IPS-NIHi7 (cell line): ENCODE data around the gene GRIN2A.
A peak's percentile ranks its signal among the peaks of the same experiment; 100 is the strongest.

Experiments used
- DNase-seq: peaks from one replicate; pipeline ENCODE4 v3.0.0; 2012; ENCODE audit warnings: mixed read lengths; ENCODE audit errors: extremely low spot score

Gene GRIN2A

GRCh38 chr16:10182222-10183053 is at the start of gene GRIN2A:
Gene GRIN2A (minus strand): TSS chr16:10182428. CDS start chr16:10180411, 2,017 bp downstream.
- peak; percentile 57 for DNase-seq

DNA sequence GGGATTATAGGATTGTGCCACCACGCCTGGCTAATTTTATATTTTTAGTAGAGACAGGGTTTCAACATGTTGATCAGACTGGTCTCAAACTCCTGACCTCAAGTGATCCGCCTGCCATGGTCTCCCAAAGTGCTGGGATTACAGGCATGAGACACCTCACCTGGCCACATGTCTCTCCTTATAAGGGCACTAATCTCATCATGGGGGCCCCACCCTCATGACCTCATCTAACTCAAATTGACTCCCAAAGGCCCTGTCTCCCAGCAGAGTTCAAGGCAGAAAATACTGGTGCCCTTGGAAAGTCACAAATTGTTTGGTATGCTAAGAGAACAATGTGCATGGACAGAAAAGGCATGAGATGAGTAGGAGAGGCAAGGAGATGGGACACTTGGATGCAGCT is 49.3 kb upstream of the GRIN2A start:
- no peak for DNase-seq

DNA sequence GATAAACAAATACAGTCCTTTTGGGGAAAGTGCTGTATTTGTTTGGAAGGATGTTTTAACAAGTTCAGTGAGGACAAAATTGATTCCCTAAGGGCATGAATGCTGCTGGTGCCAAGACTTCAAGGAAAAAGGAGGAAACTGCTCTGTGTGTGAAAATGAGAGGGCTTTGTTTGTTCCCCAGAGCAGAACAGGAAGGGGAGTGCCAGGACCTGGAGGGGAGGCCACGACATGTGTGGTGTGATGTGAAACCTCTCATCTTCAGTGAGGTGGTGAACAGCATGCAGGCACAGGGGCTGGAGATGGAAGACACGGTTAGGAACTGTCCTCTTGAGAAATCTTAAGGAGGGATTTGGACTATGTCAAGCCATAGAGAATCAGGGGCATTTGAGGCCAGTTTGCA is 46.6 kb upstream of the GRIN2A start:
- no peak for DNase-seq

- DNase-seq = no peak
Observed at GRCh38 chr16:10226987-10227306, 44.7 kb upstream of the GRIN2A start.

DNA sequence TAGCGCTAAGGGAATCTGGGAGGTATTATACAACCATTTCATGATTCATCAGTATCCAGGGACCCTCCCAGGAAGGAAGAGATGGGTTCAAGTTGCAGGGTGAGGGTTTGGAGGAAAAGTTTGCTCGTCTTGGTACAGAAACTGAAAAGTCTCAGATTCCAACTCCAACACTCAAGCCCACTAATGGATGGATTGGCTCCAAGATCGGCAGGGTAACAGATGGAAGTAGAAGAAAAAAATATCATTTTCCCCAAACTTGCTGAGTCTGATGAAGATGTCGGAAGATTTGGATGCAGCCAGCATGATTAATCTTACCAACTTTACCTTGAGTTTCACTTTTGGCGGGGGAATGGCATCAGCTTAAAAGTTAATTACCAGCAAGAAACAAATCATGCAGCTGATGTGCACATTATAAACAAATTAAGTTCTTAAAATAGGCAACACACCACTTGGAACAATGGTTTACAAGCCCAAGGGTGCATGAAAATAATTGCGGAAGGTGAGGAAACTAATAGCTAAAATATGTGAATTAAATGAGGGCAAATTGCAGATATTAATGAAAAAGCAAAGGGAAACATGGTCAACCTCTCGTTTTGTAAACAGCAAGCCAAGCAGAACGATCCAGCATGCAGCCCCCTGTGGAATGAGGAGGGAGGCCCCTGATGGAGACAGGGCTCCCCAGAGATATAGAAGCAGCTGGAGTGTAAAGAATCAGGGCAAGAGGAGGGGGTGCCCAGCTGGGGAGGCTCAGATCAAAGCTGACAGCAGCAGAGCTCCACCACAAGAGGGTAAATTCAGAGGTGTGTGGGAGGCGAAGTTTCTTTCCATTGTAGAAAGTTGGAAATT is 44.1 kb upstream of the GRIN2A start:
- DNase-seq = no peak

GRCh38 chr16:10225653-10226052 is 43.4 kb upstream of the GRIN2A start:
- DNase-seq = no peak

GRCh38 chr16:10224850-10225249 is 42.6 kb upstream of the GRIN2A start:
- no peak for DNase-seq

- DNase-seq = no peak
Observed at GRCh38 chr16:10220942-10221341, 38.7 kb upstream of the GRIN2A start.

DNA sequence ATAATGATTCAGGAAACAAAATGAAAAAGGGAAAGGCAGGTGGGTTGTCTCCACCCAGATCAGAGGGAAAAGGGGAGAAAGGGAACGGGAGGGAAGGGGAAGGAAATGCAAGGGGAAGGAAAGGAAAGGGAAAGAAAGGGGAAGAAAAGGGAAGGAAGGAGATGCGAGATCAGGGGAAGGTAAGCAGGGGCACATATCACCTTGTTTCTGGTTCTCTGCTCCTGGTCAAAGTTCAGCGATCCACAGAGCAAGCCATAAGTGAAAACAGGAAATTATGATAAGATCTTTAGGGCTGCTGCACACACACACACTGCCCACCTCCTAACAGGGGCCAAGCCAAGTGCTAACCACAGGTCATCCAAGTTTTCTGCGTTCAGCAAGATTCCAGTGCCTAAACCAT is 37.5 kb upstream of the GRIN2A start:
- DNase-seq = no peak

GRCh38 chr16:10218490-10219206 is 36.4 kb upstream of the GRIN2A start:
- no peak for DNase-seq

- DNase-seq = no peak
Observed at GRCh38 chr16:10213748-10214147, 31.5 kb upstream of the GRIN2A start.

- no peak for DNase-seq
Observed at GRCh38 chr16:10210944-10211343, 28.7 kb upstream of the GRIN2A start.

GRCh38 chr16:10206865-10207264 is 24.6 kb upstream of the GRIN2A start:
- no peak for DNase-seq

- DNase-seq = no peak
Observed at GRCh38 chr16:10206215-10206614, 24.0 kb upstream of the GRIN2A start.

GRCh38 chr16:10205688-10206087 is 23.5 kb upstream of the GRIN2A start:
- no peak for DNase-seq

DNA sequence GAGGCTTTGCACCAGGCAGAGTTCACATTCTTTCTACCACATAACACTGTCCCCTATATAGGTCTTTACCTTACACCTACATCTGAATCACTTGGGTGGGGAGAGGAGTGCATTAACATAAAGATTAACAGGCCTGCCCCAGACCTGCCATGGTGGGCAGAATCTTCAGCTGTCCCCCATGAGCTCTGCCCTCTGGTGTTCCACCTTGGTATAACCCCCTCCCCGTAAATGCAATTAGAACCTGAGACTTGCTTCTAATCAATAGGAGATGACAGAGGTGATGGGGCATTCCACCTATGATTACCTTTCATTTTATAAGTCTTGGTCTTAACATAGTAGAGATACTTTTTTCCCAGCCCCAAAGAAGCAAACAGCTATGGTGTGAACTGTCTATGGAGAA is 20.4 kb upstream of the GRIN2A start:
- no peak for DNase-seq

DNA sequence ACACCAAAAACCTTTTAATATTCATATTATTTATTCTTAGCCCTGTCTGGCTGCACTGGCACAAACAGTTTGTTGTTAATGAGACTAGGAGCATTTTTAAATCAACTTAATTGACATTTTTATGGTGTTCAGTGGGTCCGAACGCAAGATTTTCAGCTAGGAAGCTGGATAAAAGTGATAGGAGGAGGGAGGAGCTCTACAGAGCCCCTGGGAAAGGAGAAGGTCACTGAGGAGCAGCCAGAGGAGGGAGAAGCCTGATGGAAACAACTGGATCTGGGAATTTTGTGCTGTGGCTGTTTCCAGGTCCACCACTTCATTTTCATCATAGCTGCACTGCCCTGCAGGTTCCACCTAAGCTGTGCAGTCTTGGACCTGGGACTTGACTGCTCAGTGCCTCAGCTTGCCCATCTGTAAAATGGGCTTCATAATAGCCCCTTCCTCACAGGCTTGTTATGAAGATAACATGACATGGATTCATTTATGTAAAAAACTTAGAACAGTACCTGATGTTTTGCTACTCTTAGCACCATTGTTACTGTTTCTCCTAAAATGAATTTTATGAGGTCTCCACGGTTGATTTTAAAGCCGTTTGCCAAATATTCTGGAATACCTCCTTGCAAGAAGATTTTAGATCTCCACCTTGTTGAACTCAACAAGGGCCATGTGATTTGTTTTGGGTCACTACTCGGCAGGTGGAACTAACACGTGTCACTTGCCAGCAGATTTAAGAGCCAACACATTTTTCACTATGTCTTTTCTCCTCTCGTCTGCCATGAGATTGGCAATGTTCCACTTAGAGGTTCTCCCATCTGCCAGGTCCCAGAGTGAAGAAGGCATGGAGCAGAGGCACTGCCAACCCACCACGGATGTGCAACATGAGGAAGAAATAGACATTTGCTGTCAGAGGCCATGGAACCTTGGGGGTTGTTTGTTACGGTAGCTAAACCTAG is 18.7 kb upstream of the GRIN2A start:
- DNase-seq = no peak

DNA sequence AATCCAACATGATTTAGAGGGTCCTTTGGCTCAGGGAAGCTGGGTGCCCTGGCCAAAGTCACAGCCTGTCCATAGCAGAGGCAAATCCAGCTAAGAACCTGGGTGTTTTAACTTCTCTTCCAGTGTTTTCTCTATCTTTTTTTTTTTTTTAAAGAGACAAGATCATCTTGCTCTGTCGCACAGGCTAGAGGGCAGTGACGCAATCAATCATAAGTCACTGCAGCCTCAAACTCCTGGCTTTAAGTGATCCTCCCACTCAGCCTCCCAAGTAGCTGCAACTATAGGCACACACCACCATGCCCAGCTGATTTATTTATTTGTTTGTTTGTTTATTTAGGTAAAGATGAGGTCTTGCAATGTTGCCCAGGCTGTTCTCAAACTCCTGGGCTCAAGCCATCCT is 14.8 kb upstream of the GRIN2A start:
- DNase-seq = no peak

GRCh38 chr16:10191096-10191495 is 8.9 kb upstream of the GRIN2A start:
- no peak for DNase-seq

- no peak for DNase-seq
Observed at GRCh38 chr16:10189861-10190390, 7.7 kb upstream of the GRIN2A start.

GRCh38 chr16:10188236-10188635 is 6.0 kb upstream of the GRIN2A start:
- no peak for DNase-seq
